ENCODE measurements around the gene PPP1R1B.
A peak's percentile ranks its signal among the peaks of the same experiment; 100 is the strongest.

PPP1R1B gene

GRCh38 chr17:39608142-39608981 is 18.4 kb upstream of the PPP1R1B start:
- Histone ChIP-seq H3K9me3 (ENCODE audit: control insufficient read depth in 2 of 2, low read length in 2 of 2) (no peaks in the 10 kb centered on the region), H3K27ac (ENCODE audit: low read length) (no peak overlapping the region), H3K9ac (ENCODE audit: low read length in 2 of 2) (no peak overlapping the region), H3K27me3 (ENCODE audit: control insufficient read depth in 1 of 2, insufficient read depth in 2 of 2, low read length in 2 of 2) (peaks cover 45 to 70% of the 10 kb centered on the region in 2 donors), H3K36me3 (ENCODE audit: control insufficient read depth in 2 of 2, insufficient read depth in 2 of 2, low read length in 2 of 2) (no peaks in the 10 kb centered on the region), H3K4me1 (ENCODE audit: control insufficient read depth, insufficient read depth, low read length) (peaks cover 24% of the 10 kb centered on the region), H3K4me3 (ENCODE audit: low read length in 2 of 2) (no peak overlapping the region)

GRCh38 chr17:39609416-39610025 is 17.2 kb upstream of the PPP1R1B start:
- H3K27ac ChIP-seq (ENCODE audit: low read length): no peak overlapping the region
- H3K4me1 ChIP-seq (ENCODE audit: control insufficient read depth, insufficient read depth, low read length): peaks cover 24% of the 10 kb centered on the region
- H3K9ac ChIP-seq (ENCODE audit: low read length in 2 of 2): no peak overlapping the region
- peaks cover 42 to 63% of the 10 kb centered on the region in 2 donors for H3K27me3 ChIP-seq (ENCODE audit: control insufficient read depth in 1 of 2, insufficient read depth in 2 of 2, low read length in 2 of 2)
- no peak overlapping the region for H3K4me3 ChIP-seq (ENCODE audit: low read length in 2 of 2)
- H3K9me3 ChIP-seq (ENCODE audit: control insufficient read depth in 2 of 2, low read length in 2 of 2): no peaks in the 10 kb centered on the region
- H3K36me3 ChIP-seq (ENCODE audit: control insufficient read depth in 2 of 2, insufficient read depth in 2 of 2, low read length in 2 of 2): no peaks in the 10 kb centered on the region

GRCh38 chr17:39611401-39612112 is 15.2 kb upstream of the PPP1R1B start:
- H3K9me3 ChIP-seq (ENCODE audit: control insufficient read depth in 2 of 2, low read length in 2 of 2): no peaks in the 10 kb centered on the region
- peaks cover 37 to 46% of the 10 kb centered on the region in 2 donors for H3K27me3 ChIP-seq (ENCODE audit: control insufficient read depth in 1 of 2, insufficient read depth in 2 of 2, low read length in 2 of 2)
- peaks cover 7% of the 10 kb centered on the region for H3K4me1 ChIP-seq (ENCODE audit: control insufficient read depth, insufficient read depth, low read length)
- H3K9ac ChIP-seq (ENCODE audit: low read length in 2 of 2): no peak overlapping the region
- no peak overlapping the region for H3K27ac ChIP-seq (ENCODE audit: low read length)
- H3K36me3 ChIP-seq (ENCODE audit: control insufficient read depth in 2 of 2, insufficient read depth in 2 of 2, low read length in 2 of 2): no peaks in the 10 kb centered on the region
- no peak overlapping the region for H3K4me3 ChIP-seq (ENCODE audit: low read length in 2 of 2)

GRCh38 chr17:39612291-39612894 is 14.4 kb upstream of the PPP1R1B start:
- Histone ChIP-seq H3K4me3 (ENCODE audit: low read length in 2 of 2) (no peak overlapping the region), H3K27ac (ENCODE audit: low read length) (no peak overlapping the region), H3K4me1 (ENCODE audit: control insufficient read depth, insufficient read depth, low read length) (peaks cover 2% of the 10 kb centered on the region), H3K9me3 (ENCODE audit: control insufficient read depth in 2 of 2, low read length in 2 of 2) (no peaks in the 10 kb centered on the region), H3K9ac (ENCODE audit: low read length in 2 of 2) (no peak overlapping the region), H3K36me3 (ENCODE audit: control insufficient read depth in 2 of 2, insufficient read depth in 2 of 2, low read length in 2 of 2) (no peaks in the 10 kb centered on the region), H3K27me3 (ENCODE audit: control insufficient read depth in 1 of 2, insufficient read depth in 2 of 2, low read length in 2 of 2) (peaks cover 39 to 44% of the 10 kb centered on the region in 2 donors)

GRCh38 chr17:39612935-39613464 is 13.8 kb upstream of the PPP1R1B start:
- peaks cover 5% of the 10 kb centered on the region for H3K4me1 ChIP-seq (ENCODE audit: control insufficient read depth, insufficient read depth, low read length)
- H3K27me3 ChIP-seq (ENCODE audit: control insufficient read depth in 1 of 2, insufficient read depth in 2 of 2, low read length in 2 of 2): peaks cover 36 to 40% of the 10 kb centered on the region in 2 donors
- H3K27ac ChIP-seq (ENCODE audit: low read length): no peak overlapping the region

GRCh38 chr17:39614545-39615157 is 12.1 kb upstream of the PPP1R1B start:
- H3K36me3 ChIP-seq (ENCODE audit: control insufficient read depth in 2 of 2, insufficient read depth in 2 of 2, low read length in 2 of 2): no peaks in the 10 kb centered on the region

More at GRCh38 chr17:39612935-39613464, 13.8 kb upstream of the PPP1R1B start:
- Histone ChIP-seq H3K36me3 (ENCODE audit: control insufficient read depth in 2 of 2, insufficient read depth in 2 of 2, low read length in 2 of 2) (no peaks in the 10 kb centered on the region), H3K4me3 (ENCODE audit: low read length in 2 of 2) (no peak overlapping the region), H3K9me3 (ENCODE audit: control insufficient read depth in 2 of 2, low read length in 2 of 2) (no peaks in the 10 kb centered on the region), H3K9ac (ENCODE audit: low read length in 2 of 2) (no peak overlapping the region)

GRCh38 chr17:39615434-39615833 is 11.3 kb upstream of the PPP1R1B start:
- Histone ChIP-seq H3K4me1 (ENCODE audit: control insufficient read depth, insufficient read depth, low read length) (peaks cover 11% of the 10 kb centered on the region), H3K36me3 (ENCODE audit: control insufficient read depth in 2 of 2, insufficient read depth in 2 of 2, low read length in 2 of 2) (no peaks in the 10 kb centered on the region), H3K27ac (ENCODE audit: low read length) (no peak overlapping the region), H3K27me3 (ENCODE audit: control insufficient read depth in 1 of 2, insufficient read depth in 2 of 2, low read length in 2 of 2) (peaks cover 19 to 24% of the 10 kb centered on the region in 2 donors), H3K9ac (ENCODE audit: low read length in 2 of 2) (no peak overlapping the region), H3K9me3 (ENCODE audit: control insufficient read depth in 2 of 2, low read length in 2 of 2) (no peaks in the 10 kb centered on the region), H3K4me3 (ENCODE audit: low read length in 2 of 2) (no peak overlapping the region)

More at GRCh38 chr17:39614545-39615157, 12.1 kb upstream of the PPP1R1B start:
- H3K9me3 ChIP-seq (ENCODE audit: control insufficient read depth in 2 of 2, low read length in 2 of 2): no peaks in the 10 kb centered on the region
- peaks cover 21 to 27% of the 10 kb centered on the region in 2 donors for H3K27me3 ChIP-seq (ENCODE audit: control insufficient read depth in 1 of 2, insufficient read depth in 2 of 2, low read length in 2 of 2)
- H3K4me3 ChIP-seq (ENCODE audit: low read length in 2 of 2): no peak overlapping the region
- no peak overlapping the region for H3K27ac ChIP-seq (ENCODE audit: low read length)
- no peak overlapping the region for H3K9ac ChIP-seq (ENCODE audit: low read length in 2 of 2)
- H3K4me1 ChIP-seq (ENCODE audit: control insufficient read depth, insufficient read depth, low read length): peaks cover 11% of the 10 kb centered on the region

- no peaks in the 10 kb centered on the region for H3K9me3 ChIP-seq (ENCODE audit: control insufficient read depth in 2 of 2, low read length in 2 of 2)
- peaks cover 20 to 26% of the 10 kb centered on the region in 2 donors for H3K27me3 ChIP-seq (ENCODE audit: control insufficient read depth in 1 of 2, insufficient read depth in 2 of 2, low read length in 2 of 2)
- peak overlapping the region; percentile 25 to 71 for H3K4me3 ChIP-seq (ENCODE audit: low read length in 2 of 2)
- H3K9ac ChIP-seq (ENCODE audit: low read length in 2 of 2): no peak overlapping the region
- peaks cover 15% of the 10 kb centered on the region for H3K4me1 ChIP-seq (ENCODE audit: control insufficient read depth, insufficient read depth, low read length)
- no peak overlapping the region for H3K27ac ChIP-seq (ENCODE audit: low read length)
- no peaks in the 10 kb centered on the region for H3K36me3 ChIP-seq (ENCODE audit: control insufficient read depth in 2 of 2, insufficient read depth in 2 of 2, low read length in 2 of 2)
Measured at GRCh38 chr17:39617100-39617445, 9.7 kb upstream of the PPP1R1B start.

- no peaks in the 10 kb centered on the region for H3K36me3 ChIP-seq (ENCODE audit: control insufficient read depth in 2 of 2, insufficient read depth in 2 of 2, low read length in 2 of 2)
- H3K27ac ChIP-seq (ENCODE audit: low read length): no peak overlapping the region
- no peak overlapping the region for H3K9ac ChIP-seq (ENCODE audit: low read length in 2 of 2)
- no peaks in the 10 kb centered on the region for H3K9me3 ChIP-seq (ENCODE audit: control insufficient read depth in 2 of 2, low read length in 2 of 2)
- peaks cover 20 to 22% of the 10 kb centered on the region in 2 donors for H3K27me3 ChIP-seq (ENCODE audit: control insufficient read depth in 1 of 2, insufficient read depth in 2 of 2, low read length in 2 of 2)
- peaks cover 19% of the 10 kb centered on the region for H3K4me1 ChIP-seq (ENCODE audit: control insufficient read depth, insufficient read depth, low read length)
- peak overlapping the region; percentile 52 to 71 for H3K4me3 ChIP-seq (ENCODE audit: low read length in 2 of 2)
Measured at GRCh38 chr17:39617446-39618245, 9.1 kb upstream of the PPP1R1B start.
